HCT116 (cell line): Measurements from ENCODE around the gene HIPK2.

Experiments
- CBX3 ChIP-seq: IDR thresholded peaks from 2 replicates; pipeline ENCODE4 v1.6.1; 2012; ENCODE audit warnings: low read depth
- POLR2A ChIP-seq: IDR thresholded peaks from 2 replicates; pipeline ENCODE4 v1.7.0; 2011; ENCODE audit warnings: borderline replicate concordance; ENCODE audit not compliant: insufficient read depth, insufficient read length; ENCODE audit errors: extremely low read depth
- RAD21 ChIP-seq: IDR thresholded peaks from 2 replicates; pipeline ENCODE4 v1.6.1; 2012; ENCODE audit warnings: low read depth, mild to moderate bottlenecking
- TF ChIP-seq, protein P1 (sequence below), 3 experiments: fragments of 200-600 bp in 1 of 3; sonication (generic) in 1 of 3; IDR thresholded peaks in 2 of 3; conservative IDR thresholded peaks in 1 of 3; 2 replicates each; pipeline ENCODE4 v1.5.1; 2012 to 2017; ENCODE audit warnings: low read depth in 2 of 3, low read length in 2 of 3, antibody characterized with exemption in 1 of 3, borderline replicate concordance in 1 of 3, control low read depth in 1 of 3, mild to moderate bottlenecking in 1 of 3, mixed read lengths in 1 of 3, mixed run types in 1 of 3, moderate library complexity in 1 of 3; ENCODE audit not compliant: insufficient read depth in 1 of 3

DNA sequence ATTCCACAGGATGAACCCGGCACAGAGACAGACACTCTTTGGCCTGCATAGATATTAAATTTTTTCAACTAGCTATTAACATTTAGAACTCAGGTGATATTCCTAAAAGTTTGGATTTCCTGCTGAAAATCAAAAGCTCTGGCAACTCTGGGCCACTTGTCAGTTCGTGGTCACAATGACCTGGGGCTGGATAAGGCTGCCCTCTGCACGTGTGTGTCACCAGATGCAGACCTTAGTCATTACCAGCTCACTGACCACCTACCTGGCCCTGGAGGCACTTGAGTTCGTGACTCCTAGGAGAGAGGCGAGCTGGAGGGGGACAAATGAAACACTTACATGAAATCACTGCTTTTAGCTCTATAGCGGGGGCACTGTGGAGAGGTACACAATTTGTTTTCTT, 126.5 kb downstream of the HIPK2 start:
- TF ChIP-seq, protein P1, sequence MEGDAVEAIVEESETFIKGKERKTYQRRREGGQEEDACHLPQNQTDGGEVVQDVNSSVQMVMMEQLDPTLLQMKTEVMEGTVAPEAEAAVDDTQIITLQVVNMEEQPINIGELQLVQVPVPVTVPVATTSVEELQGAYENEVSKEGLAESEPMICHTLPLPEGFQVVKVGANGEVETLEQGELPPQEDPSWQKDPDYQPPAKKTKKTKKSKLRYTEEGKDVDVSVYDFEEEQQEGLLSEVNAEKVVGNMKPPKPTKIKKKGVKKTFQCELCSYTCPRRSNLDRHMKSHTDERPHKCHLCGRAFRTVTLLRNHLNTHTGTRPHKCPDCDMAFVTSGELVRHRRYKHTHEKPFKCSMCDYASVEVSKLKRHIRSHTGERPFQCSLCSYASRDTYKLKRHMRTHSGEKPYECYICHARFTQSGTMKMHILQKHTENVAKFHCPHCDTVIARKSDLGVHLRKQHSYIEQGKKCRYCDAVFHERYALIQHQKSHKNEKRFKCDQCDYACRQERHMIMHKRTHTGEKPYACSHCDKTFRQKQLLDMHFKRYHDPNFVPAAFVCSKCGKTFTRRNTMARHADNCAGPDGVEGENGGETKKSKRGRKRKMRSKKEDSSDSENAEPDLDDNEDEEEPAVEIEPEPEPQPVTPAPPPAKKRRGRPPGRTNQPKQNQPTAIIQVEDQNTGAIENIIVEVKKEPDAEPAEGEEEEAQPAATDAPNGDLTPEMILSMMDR (IDR thresholded peaks at IDR 0.05 in 2 of 3, conservative IDR thresholded peaks at IDR 0.05 in 1 of 3; ENCODE audit: borderline replicate concordance in 1 of 3, insufficient read depth in 1 of 3, low read depth in 2 of 3, low read length in 2 of 3), result no peak
- no peak for TF ChIP-seq CBX3
- TF ChIP-seq POLR2A, result no peak
- no peak for TF ChIP-seq RAD21
